Esophagus squamous epithelium (tissue), 4 donors: ENCODE measurements around the gene ADCY7.

Experiments
- CTCF ChIP-seq, 6 experiments: fragments of 450-650 bp in 4 of 6; fragments of 200-600 bp in 2 of 6; sonication (generic) in 2 of 6; IDR thresholded peaks; one replicate each; pipeline ENCODE4 v1.5.1; 2016 to 2019; ENCODE audit warnings: antibody characterized with exemption in 6 of 6, mild to moderate bottlenecking in 4 of 6, moderate library complexity in 4 of 6
- POLR2A ChIP-seq, 4 donors: fragments of 450-650 bp; IDR thresholded peaks; one replicate each; pipeline ENCODE4 v1.6.1; 2017; ENCODE audit warnings: antibody characterized with exemption in 4 of 4, mild to moderate bottlenecking in 4 of 4, moderate library complexity in 3 of 4

GRCh38 chr16:50296807-50297206 lies 30.5 kb downstream of the ADCY7 start:
- TF ChIP-seq CTCF (IDR thresholded peaks at IDR 0.05), result no peak
- TF ChIP-seq POLR2A (IDR thresholded peaks at IDR 0.05), result no peak
